HepG2 (cell line): ENCODE data around the gene ALG11. TPM values are rescaled to one million over a fixed set of nuclear protein-coding genes. Genes with fewer than 3 reads are reported as not detected.

Experiments used
- ATAC-seq: fragments of 200-7000 bp; cut with Tn5 transposase; 3 replicates; pipeline ENCODE4 v1.9.1; 2020; ENCODE audit warnings: mild to moderate bottlenecking, moderate library complexity
- BruUV-seq: library from RNA; stranded (reverse); fragments of 400-500 nt; replicated peaks from 2 replicates; lab custom pipeline; 2021; lab: Mats Ljungman, UMichigan
- CTCF ChIA-PET: fragments of 300-600 bp; formaldehyde crosslinking; extraction: SDS; loops from one replicate; lab custom pipeline; 2021; ENCODE audit warnings: low total read pairs, inconsistent platforms, low intra/inter-chr PET ratio; lab: Yijun Ruan, JAX
- POLR2A ChIA-PET: fragments of 350-600 bp; sonication (Branson Sonifier 250); formaldehyde crosslinking; loops from one replicate; lab custom pipeline; 2020; ENCODE audit warnings: antibody characterized with exemption, inconsistent platforms; lab: Yijun Ruan, JAX
- DNase-seq: peaks from one replicate; pipeline ENCODE4 v3.0.0-alpha.2; 2015; ENCODE audit warnings: low spot score
- FAIRE-seq: peaks from 3 replicates; lab custom pipeline; 2011; peaks lifted over from hg19 to GRCh38; lab: Jason Lieb, UNC
- H2AFZ ChIP-seq: one replicate; pipeline ENCODE4 v1.6.1; 2011; ENCODE audit warnings: low read length, inconsistent platforms
- H3K27ac ChIP-seq: fragments of 300-600 bp; 3 replicates; pipeline ENCODE4 v1.8.0; 2011; ENCODE audit warnings: mixed run types, mild to moderate bottlenecking, mixed read lengths, low read length, inconsistent platforms; ENCODE audit not compliant: insufficient read depth; ENCODE audit errors: extremely low read length
- H3K27me3 ChIP-seq, 2 experiments: fragments of 200-600 bp in 1 of 2; 2 replicates in 1 of 2; 3 replicates in 1 of 2; pipeline versions ENCODE4 v1.6.0 to v1.8.0; 2011; ENCODE audit warnings: low read length in 2 of 2, mild to moderate bottlenecking in 2 of 2, moderate library complexity in 2 of 2, inconsistent platforms in 1 of 2; ENCODE audit not compliant: insufficient read depth in 2 of 2, control insufficient read depth in 1 of 2
- H3K36me3 ChIP-seq, 2 experiments: fragments of 200-600 bp in 1 of 2; replicated peaks in 1 of 2; 2 replicates in 1 of 2; 3 replicates in 1 of 2; pipeline versions ENCODE4 v1.5.1 to v1.8.0; 2011; ENCODE audit warnings: low read length in 2 of 2, inconsistent platforms in 1 of 2; ENCODE audit not compliant: insufficient read depth in 2 of 2, control insufficient read depth in 1 of 2
- H3K4me1 ChIP-seq: 2 replicates; pipeline ENCODE4 v1.5.1; 2012; ENCODE audit warnings: low read length, inconsistent platforms; ENCODE audit not compliant: insufficient read depth
- H3K4me2 ChIP-seq: 2 replicates; pipeline ENCODE4 v1.6.0; 2011; ENCODE audit warnings: low read depth, low read length, inconsistent platforms
- H3K4me3 ChIP-seq, 3 experiments: fragments of 200-600 bp in 1 of 3; sonication (generic), shearing (Covaris generic) in 1 of 3; replicated peaks in 1 of 3; 2 replicates each; pipeline ENCODE4 v1.5.1; 2011 to 2016; ENCODE audit warnings: low read length in 3 of 3, inconsistent platforms in 2 of 3, low read depth in 2 of 3, mild to moderate bottlenecking in 2 of 3, control low read depth in 1 of 3, mixed read lengths in 1 of 3; ENCODE audit not compliant: insufficient read depth in 1 of 3
- H3K79me2 ChIP-seq: one replicate; pipeline ENCODE4 v1.6.1; 2011; ENCODE audit warnings: low read length, inconsistent platforms; ENCODE audit not compliant: insufficient read depth
- H3K9ac ChIP-seq: 2 replicates; pipeline ENCODE4 v1.6.0; 2011; ENCODE audit warnings: mild to moderate bottlenecking, low read depth, low read length, inconsistent platforms; ENCODE audit not compliant: insufficient read depth
- H3K9me3 ChIP-seq: 2 replicates; pipeline ENCODE4 v1.5.1; 2012; ENCODE audit warnings: mild to moderate bottlenecking, low read length
- H4K20me1 ChIP-seq: 2 replicates; pipeline ENCODE4 v1.6.0; 2011; ENCODE audit warnings: inconsistent platforms, mild to moderate bottlenecking, low read length, moderate library complexity; ENCODE audit not compliant: insufficient read depth
- ATRX ChIP-seq: sonication (generic); formaldehyde crosslinking; IDR thresholded peaks from 2 replicates; pipeline ENCODE4 v1.4.0; 2020; ENCODE audit warnings: missing genetic modification reagents, borderline replicate concordance
- CAMTA2 ChIP-seq: sonication (generic); formaldehyde crosslinking; IDR thresholded peaks from 2 replicates; pipeline ENCODE4 v1.4.0; 2020; ENCODE audit warnings: mild to moderate bottlenecking, missing genetic modification reagents, borderline replicate concordance
- MEIS1 ChIP-seq: sonication (generic); formaldehyde crosslinking; IDR thresholded peaks from 2 replicates; pipeline ENCODE4 v1.9.0; 2021; ENCODE audit warnings: mild to moderate bottlenecking, missing genetic modification reagents, moderate library complexity, borderline replicate concordance
- PAX8 ChIP-seq: sonication (generic); formaldehyde crosslinking; IDR thresholded peaks from 2 replicates; pipeline ENCODE4 v1.8.0; 2022; ENCODE audit warnings: mild to moderate bottlenecking, missing genetic modification reagents, borderline replicate concordance
- SAFB2 ChIP-seq: sonication (generic); formaldehyde crosslinking; IDR thresholded peaks from 2 replicates; pipeline ENCODE4 v1.5.1; 2020; ENCODE audit warnings: missing genetic modification reagents, low read depth, mild to moderate bottlenecking, borderline replicate concordance
- SCMH1 ChIP-seq: sonication (generic); formaldehyde crosslinking; IDR thresholded peaks from 2 replicates; pipeline ENCODE4 v1.9.0; 2021; ENCODE audit warnings: missing genetic modification reagents, mild to moderate bottlenecking, borderline replicate concordance
- SRF ChIP-seq: IDR thresholded peaks from 2 replicates; pipeline ENCODE4 v1.6.1; 2011; ENCODE audit warnings: mild to moderate bottlenecking, low read depth, low read length, moderate library complexity
- SYNCRIP ChIP-seq: fragments of 200-400 bp; formaldehyde crosslinking; IDR thresholded peaks from 2 replicates; pipeline ENCODE4 v1.6.1; 2018; ENCODE audit warnings: mild to moderate bottlenecking, low read depth, low read length; ENCODE audit not compliant: insufficient read depth
- TCF12 ChIP-seq, 2 experiments: fragments of 450-650 bp in 1 of 2; sonication (generic) in 1 of 2; formaldehyde crosslinking in 1 of 2; IDR thresholded peaks; 2 replicates each; pipeline versions ENCODE4 v1.6.1 to v1.8.0; 2017 to 2022; ENCODE audit warnings: antibody characterized with exemption in 1 of 2, mild to moderate bottlenecking in 1 of 2, missing genetic modification reagents in 1 of 2, moderate library complexity in 1 of 2
- TCF7 ChIP-seq: sonication (generic); IDR thresholded peaks from 2 replicates; pipeline ENCODE4 v1.6.1; 2016; ENCODE audit warnings: antibody characterized with exemption, low read depth
- ZBTB42 ChIP-seq: sonication (generic); formaldehyde crosslinking; IDR thresholded peaks from 2 replicates; pipeline ENCODE4 v1.5.0; 2020; ENCODE audit warnings: mild to moderate bottlenecking, missing genetic modification reagents
- ZMYM3 ChIP-seq: sonication (generic); formaldehyde crosslinking; IDR thresholded peaks from 2 replicates; pipeline ENCODE4 v1.5.1; 2020; ENCODE audit warnings: mild to moderate bottlenecking, missing genetic modification reagents
- ZNF747 ChIP-seq: sonication (generic); formaldehyde crosslinking; IDR thresholded peaks from 2 replicates; pipeline ENCODE4 v1.8.1; 2023; ENCODE audit warnings: missing genetic modification reagents, mild to moderate bottlenecking, borderline replicate concordance
- ZNF777 ChIP-seq: sonication (generic); formaldehyde crosslinking; IDR thresholded peaks from 2 replicates; pipeline ENCODE4 v1.4.0; 2020; ENCODE audit warnings: missing genetic modification reagents
- WGBS: methylation state at CpG from one replicate; pipeline ENCODE4 v1.1.6; 2017; ENCODE audit warnings: low lambda C conversion rate; 5-methylcytosine and 5-hydroxymethylcytosine counted together
- in situ Hi-C: cut with HindIII; loops from 2 replicates; pipeline ENCODE4 v1.10.0; 2017; ENCODE audit warnings: low pct_unique_long_range_greater_than_20kb; ENCODE audit not compliant: extremely low pct_ligation_motif_present
- intact Hi-C: fragments of 100-400 bp; cut with micrococcal nuclease; formaldehyde crosslinking; loops from one replicate; pipeline ENCODE4 v1.10.0; 2022; ENCODE audit not compliant: unreplicated experiment
- polyA plus RNA-seq, 8 experiments: library from polyadenylated mRNA; depleted of rRNA in 3 of 8; stranded (reverse) in 7 of 8; unstranded in 1 of 8; fragments of >200 nt; fragmentation: Illumina TruSeq in 4 of 8; extraction: Trizol in 4 of 8; gene quantifications; 2 replicates each; pipeline versions ENCODE4 v1.2.1 to v1.2.3, GENCODE V29; 2011 to 2016; ENCODE audit warnings: low read depth in 4 of 8, missing spikeins in 1 of 8, mixed read lengths in 1 of 8; ENCODE audit not compliant: insufficient read depth in 1 of 8
- total RNA-seq, 5 experiments: library from RNA; depleted of rRNA; stranded (reverse); fragments of >200 nt; fragmentation: Illumina TruSeq; extraction: Trizol; gene quantifications; 2 replicates each; pipeline ENCODE4 v1.2.3, GENCODE V29; 2016; ENCODE audit warnings: low read depth in 1 of 5
- TF ChIP-seq, protein P1 (sequence below): sonication (generic); formaldehyde crosslinking; IDR thresholded peaks from 2 replicates; pipeline ENCODE4 v1.9.0; 2021; ENCODE audit warnings: mild to moderate bottlenecking, missing genetic modification reagents
- TF ChIP-seq, protein P2 (sequence below): IDR thresholded peaks from 2 replicates; pipeline ENCODE4 v1.6.1; 2016; ENCODE audit warnings: low read depth
- TF ChIP-seq, protein P3 (sequence below): sonication (generic); formaldehyde crosslinking; IDR thresholded peaks from 2 replicates; pipeline ENCODE4 v1.5.1; 2020; ENCODE audit warnings: missing genetic modification reagents, mild to moderate bottlenecking, borderline replicate concordance

ALG11 gene
- total and polyA plus RNA-seq, 2 of the 13 experiments (the other 11 are each of a cell fraction or from before 2014, with no cell fraction given) = 14.7 to 27.9 TPM

- H3K9me3 ChIP-seq = no peaks in the 10 kb centered on the region
- BruUV-seq = no TSS peak
- peaks cover 14% of the 10 kb centered on the region for H3K4me1 ChIP-seq
- H3K9ac ChIP-seq = no peak overlapping the region
- CTCF ChIA-PET = no interaction called here
- ATAC-seq (peak; percentile 93), DNase-seq (peak; percentile 35), FAIRE-seq (peak; percentile 12)
- H3K79me2 ChIP-seq = no peaks in the 10 kb centered on the region
- POLR2A ChIA-PET = no interaction called here
- in situ Hi-C loops = no loop called here
- WGBS = 62% methylated on average over 3 of the region's 3 CpGs
- no peak overlapping the region for H3K27ac ChIP-seq
- H3K36me3 ChIP-seq = no peaks in the 10 kb centered on the region
- no peaks in the 10 kb centered on the region for H3K27me3 ChIP-seq
- peak overlapping the region; percentile 7; the same call in 1 of the 2 replicates for H3K4me2 ChIP-seq
- H4K20me1 ChIP-seq = no peaks in the 10 kb centered on the region
- H2AFZ ChIP-seq = no peak overlapping the region
- no peak overlapping the region for H3K4me3 ChIP-seq
- intact Hi-C loops = loop anchor here (2.0 kb wide), 1 partner anchor 31 kb away; the partner anchor contains the start of gene ALG11
- no peak for TF ChIP-seq SAFB2 (CRISPR knock-in tag)
- no peak for TF ChIP-seq SCMH1
- TF ChIP-seq CAMTA2 (CRISPR knock-in tag) = no peak
- TF ChIP-seq ZNF747 = no peak
- no peak for TF ChIP-seq ZMYM3 (CRISPR knock-in tag)
- no peak for TF ChIP-seq MEIS1 (CRISPR knock-in tag)
- TF ChIP-seq SYNCRIP = no peak
- no peak for TF ChIP-seq ZBTB42 (CRISPR knock-in tag)
- TF ChIP-seq, protein P1, sequence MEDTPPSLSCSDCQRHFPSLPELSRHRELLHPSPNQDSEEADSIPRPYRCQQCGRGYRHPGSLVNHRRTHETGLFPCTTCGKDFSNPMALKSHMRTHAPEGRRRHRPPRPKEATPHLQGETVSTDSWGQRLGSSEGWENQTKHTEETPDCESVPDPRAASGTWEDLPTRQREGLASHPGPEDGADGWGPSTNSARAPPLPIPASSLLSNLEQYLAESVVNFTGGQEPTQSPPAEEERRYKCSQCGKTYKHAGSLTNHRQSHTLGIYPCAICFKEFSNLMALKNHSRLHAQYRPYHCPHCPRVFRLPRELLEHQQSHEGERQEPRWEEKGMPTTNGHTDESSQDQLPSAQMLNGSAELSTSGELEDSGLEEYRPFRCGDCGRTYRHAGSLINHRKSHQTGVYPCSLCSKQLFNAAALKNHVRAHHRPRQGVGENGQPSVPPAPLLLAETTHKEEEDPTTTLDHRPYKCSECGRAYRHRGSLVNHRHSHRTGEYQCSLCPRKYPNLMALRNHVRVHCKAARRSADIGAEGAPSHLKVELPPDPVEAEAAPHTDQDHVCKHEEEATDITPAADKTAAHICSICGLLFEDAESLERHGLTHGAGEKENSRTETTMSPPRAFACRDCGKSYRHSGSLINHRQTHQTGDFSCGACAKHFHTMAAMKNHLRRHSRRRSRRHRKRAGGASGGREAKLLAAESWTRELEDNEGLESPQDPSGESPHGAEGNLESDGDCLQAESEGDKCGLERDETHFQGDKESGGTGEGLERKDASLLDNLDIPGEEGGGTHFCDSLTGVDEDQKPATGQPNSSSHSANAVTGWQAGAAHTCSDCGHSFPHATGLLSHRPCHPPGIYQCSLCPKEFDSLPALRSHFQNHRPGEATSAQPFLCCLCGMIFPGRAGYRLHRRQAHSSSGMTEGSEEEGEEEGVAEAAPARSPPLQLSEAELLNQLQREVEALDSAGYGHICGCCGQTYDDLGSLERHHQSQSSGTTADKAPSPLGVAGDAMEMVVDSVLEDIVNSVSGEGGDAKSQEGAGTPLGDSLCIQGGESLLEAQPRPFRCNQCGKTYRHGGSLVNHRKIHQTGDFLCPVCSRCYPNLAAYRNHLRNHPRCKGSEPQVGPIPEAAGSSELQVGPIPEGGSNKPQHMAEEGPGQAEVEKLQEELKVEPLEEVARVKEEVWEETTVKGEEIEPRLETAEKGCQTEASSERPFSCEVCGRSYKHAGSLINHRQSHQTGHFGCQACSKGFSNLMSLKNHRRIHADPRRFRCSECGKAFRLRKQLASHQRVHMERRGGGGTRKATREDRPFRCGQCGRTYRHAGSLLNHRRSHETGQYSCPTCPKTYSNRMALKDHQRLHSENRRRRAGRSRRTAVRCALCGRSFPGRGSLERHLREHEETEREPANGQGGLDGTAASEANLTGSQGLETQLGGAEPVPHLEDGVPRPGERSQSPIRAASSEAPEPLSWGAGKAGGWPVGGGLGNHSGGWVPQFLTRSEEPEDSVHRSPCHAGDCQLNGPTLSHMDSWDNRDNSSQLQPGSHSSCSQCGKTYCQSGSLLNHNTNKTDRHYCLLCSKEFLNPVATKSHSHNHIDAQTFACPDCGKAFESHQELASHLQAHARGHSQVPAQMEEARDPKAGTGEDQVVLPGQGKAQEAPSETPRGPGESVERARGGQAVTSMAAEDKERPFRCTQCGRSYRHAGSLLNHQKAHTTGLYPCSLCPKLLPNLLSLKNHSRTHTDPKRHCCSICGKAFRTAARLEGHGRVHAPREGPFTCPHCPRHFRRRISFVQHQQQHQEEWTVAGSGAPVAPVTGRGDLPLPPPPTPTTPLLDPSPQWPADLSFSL (CRISPR knock-in tag) = no peak
- TF ChIP-seq SRF = no peak
- no peak for TF ChIP-seq TCF12 (IDR thresholded peaks at IDR 0.05)
- TF ChIP-seq TCF12 (CRISPR knock-in tag; IDR thresholded peaks at IDR 0.05) = no peak
- no peak for TF ChIP-seq PAX8
- TF ChIP-seq, protein P2, sequence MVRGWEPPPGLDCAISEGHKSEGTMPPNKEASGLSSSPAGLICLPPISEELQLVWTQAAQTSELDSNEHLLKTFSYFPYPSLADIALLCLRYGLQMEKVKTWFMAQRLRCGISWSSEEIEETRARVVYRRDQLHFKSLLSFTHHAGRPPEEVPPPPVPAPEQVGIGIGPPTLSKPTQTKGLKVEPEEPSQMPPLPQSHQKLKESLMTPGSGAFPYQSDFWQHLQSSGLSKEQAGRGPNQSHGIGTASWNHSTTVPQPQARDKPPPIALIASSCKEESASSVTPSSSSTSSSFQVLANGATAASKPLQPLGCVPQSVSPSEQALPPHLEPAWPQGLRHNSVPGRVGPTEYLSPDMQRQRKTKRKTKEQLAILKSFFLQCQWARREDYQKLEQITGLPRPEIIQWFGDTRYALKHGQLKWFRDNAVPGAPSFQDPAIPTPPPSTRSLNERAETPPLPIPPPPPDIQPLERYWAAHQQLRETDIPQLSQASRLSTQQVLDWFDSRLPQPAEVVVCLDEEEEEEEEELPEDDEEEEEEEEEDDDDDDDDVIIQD (CRISPR knock-in tag) = peak; percentile 56; the same call in 1 of the 2 replicates
- TF ChIP-seq ZNF777 (CRISPR knock-in tag) = no peak
- TF ChIP-seq ATRX (CRISPR knock-in tag) = no peak
- TF ChIP-seq, protein P3, sequence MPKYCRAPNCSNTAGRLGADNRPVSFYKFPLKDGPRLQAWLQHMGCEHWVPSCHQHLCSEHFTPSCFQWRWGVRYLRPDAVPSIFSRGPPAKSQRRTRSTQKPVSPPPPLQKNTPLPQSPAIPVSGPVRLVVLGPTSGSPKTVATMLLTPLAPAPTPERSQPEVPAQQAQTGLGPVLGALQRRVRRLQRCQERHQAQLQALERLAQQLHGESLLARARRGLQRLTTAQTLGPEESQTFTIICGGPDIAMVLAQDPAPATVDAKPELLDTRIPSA (CRISPR knock-in tag) = no peak
- TF ChIP-seq TCF7 = no peak
Observed at GRCh38 chr13:52043675-52044074, 31.5 kb downstream of the ALG11 start.
